Fibroblast of gingiva (primary cell): ENCODE results near the gene MPDU1.
"Not testable (repeated sequence)": the region's sequence is repeated elsewhere in the genome, so short reads cannot be mapped to it uniquely, and the experiment has no call there.

Source experiments
- DNase-seq: peaks from one replicate; pipeline ENCODE4 v3.0.0-alpha.2; 2011; ENCODE audit warnings: low read depth

Gene MPDU1

GRCh38 chr17:7580604-7581575 lies 2.8 kb upstream of the MPDU1 start:
- no peak for DNase-seq

- no peak for DNase-seq
Observed at GRCh38 chr17:7582396-7583252, 1.0 kb upstream of the MPDU1 start.

GRCh38 chr17:7586673-7587419 lies 3.2 kb downstream of the MPDU1 start:
- DNase-seq, result no peak

- DNase-seq, result peak; percentile 95
Observed at GRCh38 chr17:7587420-7588151, 3.9 kb downstream of the MPDU1 start.

- no peak for DNase-seq
Observed at GRCh38 chr17:7588553-7589203, 5.0 kb downstream of the MPDU1 start.

- peak; percentile 84 for DNase-seq
Observed at GRCh38 chr17:7589204-7589868, 5.7 kb downstream of the MPDU1 start.

GRCh38 chr17:7589891-7590691 lies 6.4 kb downstream of the MPDU1 start, which contains the start of gene SOX15:
TSS of gene SOX15 (minus strand) at chr17:7590094. CDS start at chr17:7589676, 418 bp downstream.
- DNase-seq, result no peak

- no peak for DNase-seq
Observed at GRCh38 chr17:7590743-7591142, 7.1 kb downstream of the MPDU1 start.

- DNase-seq, result no peak
Observed at GRCh38 chr17:7591596-7591995, 7.9 kb downstream of the MPDU1 start.

GRCh38 chr17:7592422-7593021 lies 8.9 kb downstream of the MPDU1 start:
- DNase-seq, result no peak

- DNase-seq, result no peak
Observed at GRCh38 chr17:7593296-7593695, 9.6 kb downstream of the MPDU1 start.

- not testable (repeated sequence) for DNase-seq
Observed at GRCh38 chr17:7597561-7597960, 13.9 kb downstream of the MPDU1 start.

- no peak for DNase-seq
Observed at GRCh38 chr17:7606280-7606679, 22.6 kb downstream of the MPDU1 start.

- DNase-seq, result no peak
Observed at GRCh38 chr17:7610641-7611040, 27.0 kb downstream of the MPDU1 start.

GRCh38 chr17:7611635-7612293 lies 28.1 kb downstream of the MPDU1 start:
- DNase-seq, result no peak

- DNase-seq, result peak; percentile 29
Observed at GRCh38 chr17:7612294-7612640, 28.6 kb downstream of the MPDU1 start.

- no peak for DNase-seq
Observed at GRCh38 chr17:7613769-7614424, 30.2 kb downstream of the MPDU1 start.
